LNCaP clone FGC (cell line): ENCODE results near the gene GCKR.
"Not testable (repeated sequence)": the region's sequence is repeated elsewhere in the genome, so short reads cannot be mapped to it uniquely, and the experiment has no call there.

ENCODE experiments used
- DNase-seq: peaks from one replicate; pipeline ENCODE4 v3.0.0-alpha.2; 2011; ENCODE audit warnings: low read depth
- H3K4me3 ChIP-seq: 2 replicates; pipeline ENCODE4 v1.5.1; 2011; ENCODE audit warnings: mild to moderate bottlenecking, low read depth, low read length, control low read depth
- CTCF ChIP-seq: IDR thresholded peaks from 2 replicates; pipeline ENCODE4 v1.5.1; 2012; ENCODE audit warnings: mild to moderate bottlenecking; ENCODE audit not compliant: control insufficient read depth, insufficient read depth; ENCODE audit errors: extremely low read depth

Gene GCKR

DNA sequence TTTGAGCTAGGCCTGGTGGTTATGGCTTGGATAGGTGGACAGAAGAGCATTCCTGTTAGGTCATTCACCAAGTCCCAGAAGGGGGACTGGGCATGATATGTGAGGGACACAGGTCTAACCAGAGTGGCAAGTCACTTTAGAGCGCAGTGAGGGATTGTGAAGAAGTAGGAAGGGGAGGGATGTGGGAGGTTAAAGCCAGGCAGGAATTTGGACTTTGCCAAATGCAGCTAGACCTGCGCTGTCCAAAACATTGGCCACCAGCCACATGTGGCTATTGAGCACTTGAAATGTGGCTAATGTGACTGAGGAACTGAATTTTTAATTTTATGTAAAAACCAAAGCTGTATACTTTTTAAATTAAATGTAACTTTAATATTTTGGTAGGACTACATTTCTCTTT lies 23.7 kb downstream of the GCKR start:
- TF ChIP-seq CTCF: no peak
- no peak for DNase-seq
- H3K4me3 ChIP-seq: no peak overlapping the region

DNA sequence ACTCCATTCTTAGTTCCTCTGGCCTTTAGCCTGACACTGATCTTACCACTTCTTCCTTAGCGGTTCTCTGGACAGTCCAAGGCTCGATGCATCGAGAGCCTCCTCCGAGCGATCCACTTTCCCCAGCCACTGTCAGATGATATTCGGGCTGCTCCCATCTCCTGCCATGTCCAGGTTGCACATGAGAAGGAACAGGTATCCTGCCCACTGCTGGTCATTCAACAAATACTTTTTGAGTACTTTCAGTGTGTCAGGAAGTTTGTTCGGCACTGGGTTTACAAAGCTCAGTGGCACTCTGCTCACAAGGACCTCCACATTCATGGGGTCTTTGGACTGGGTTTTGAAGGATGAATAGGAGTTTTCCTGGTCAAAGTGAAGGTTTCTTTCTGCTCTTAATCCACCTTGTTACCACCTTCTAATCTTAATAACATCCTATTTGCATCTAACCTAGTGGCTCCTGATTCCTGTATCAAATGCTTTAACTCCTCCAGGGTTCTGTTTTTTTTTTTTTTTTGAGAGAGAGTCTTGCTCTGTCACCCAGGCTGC lies 25.8 kb downstream of the GCKR start:
- no peak overlapping the region for H3K4me3 ChIP-seq
- TF ChIP-seq CTCF: no peak
- DNase-seq: no peak

DNA sequence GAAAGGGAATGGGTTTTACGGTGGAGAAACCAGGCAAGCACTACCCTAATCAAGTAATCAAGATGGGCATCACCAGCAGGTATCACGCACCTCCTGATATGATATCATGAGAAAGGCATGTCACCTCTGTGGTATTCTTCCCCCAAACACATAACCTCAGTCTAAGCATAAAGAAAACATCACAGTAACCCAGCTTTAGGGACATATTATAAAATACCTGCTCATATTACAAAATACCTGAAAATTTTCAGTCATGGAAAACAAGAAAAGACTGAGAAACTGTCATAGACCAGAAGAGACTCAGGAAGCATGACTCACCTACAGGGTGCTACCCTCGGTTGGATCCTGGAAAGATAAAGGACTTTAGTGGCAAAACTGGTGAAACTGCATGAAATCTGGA lies 30.5 kb downstream of the GCKR start:
- DNase-seq: no peak
- H3K4me3 ChIP-seq: no peak overlapping the region
- TF ChIP-seq CTCF: no peak

DNA sequence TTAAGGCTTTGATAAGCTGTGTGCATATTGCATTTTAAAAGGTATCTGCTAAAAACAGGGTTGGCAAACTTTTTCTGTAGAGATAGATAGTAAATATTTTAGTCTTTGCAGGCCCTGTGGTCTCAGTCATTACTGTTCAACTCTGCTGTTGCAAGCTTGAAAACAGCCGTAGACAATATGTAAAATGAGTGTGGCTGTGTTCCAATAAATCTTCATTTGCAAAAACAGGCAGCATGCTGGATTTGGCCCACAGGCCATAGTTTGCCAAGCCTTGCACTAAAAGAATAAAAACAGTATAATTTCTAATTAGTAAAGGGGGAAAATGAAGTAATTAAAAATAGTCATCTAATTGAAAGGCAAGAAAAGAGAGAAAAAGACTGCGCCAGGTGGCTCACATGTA lies 35.3 kb downstream of the GCKR start:
- H3K4me3 ChIP-seq: no peak overlapping the region
- no peak for DNase-seq
- no peak for TF ChIP-seq CTCF

GRCh38 chr2:27537287-27537686 lies 40.6 kb downstream of the GCKR start:
- DNase-seq: no peak
- TF ChIP-seq CTCF: no peak
- H3K4me3 ChIP-seq: no peak overlapping the region

DNA sequence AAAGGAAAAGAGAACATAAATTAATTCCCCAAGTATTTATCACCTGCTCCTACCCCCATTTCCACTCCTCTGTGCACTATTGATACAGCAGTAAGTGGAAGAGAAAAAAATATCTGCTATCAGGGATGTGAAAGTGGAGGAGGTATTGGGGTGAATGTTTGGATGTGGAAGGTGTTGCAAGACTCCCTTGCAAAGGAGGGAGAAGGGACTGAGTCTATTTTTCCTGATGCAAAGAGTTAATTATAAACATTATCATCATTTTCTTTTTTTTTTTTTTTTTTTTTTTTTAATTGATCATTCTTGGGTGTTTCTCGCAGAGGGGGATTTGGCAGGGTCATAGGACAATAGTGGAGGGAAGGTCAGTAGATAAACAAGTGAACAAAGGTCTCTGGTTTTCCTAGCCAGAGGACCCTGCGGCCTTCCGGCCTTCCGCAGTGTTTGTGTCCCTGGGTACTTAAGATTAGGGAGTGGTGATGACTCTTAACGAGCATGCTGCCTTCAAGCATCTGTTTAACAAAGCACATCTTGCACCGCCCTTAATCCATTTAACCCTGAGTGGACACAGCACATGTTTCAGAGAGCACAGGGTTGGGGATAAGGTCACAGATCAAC lies 42.3 kb downstream of the GCKR start:
- DNase-seq, H3K4me3 ChIP-seq: not testable (repeated sequence)

DNA sequence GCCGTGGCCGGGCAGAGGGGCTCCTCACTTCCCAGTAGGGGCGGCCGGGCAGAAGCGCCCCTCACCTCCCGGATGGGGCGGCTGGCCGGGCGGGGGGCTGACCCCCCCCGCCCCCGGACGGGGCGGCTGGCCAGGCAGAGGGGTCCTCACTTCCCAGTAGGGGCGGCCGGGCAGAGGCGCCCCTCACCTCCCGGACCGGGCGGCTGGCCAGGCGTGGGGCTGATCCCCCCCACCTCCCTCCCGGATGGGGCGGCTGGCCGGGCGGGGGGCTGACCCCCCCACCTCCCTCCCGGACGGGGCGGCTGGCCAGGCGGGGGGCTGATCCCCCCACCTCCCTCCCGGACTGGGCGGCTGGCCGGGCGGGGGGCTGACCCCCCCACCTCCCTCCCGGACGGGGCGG lies 43.0 kb downstream of the GCKR start:
- DNase-seq: not testable (repeated sequence)

DNA sequence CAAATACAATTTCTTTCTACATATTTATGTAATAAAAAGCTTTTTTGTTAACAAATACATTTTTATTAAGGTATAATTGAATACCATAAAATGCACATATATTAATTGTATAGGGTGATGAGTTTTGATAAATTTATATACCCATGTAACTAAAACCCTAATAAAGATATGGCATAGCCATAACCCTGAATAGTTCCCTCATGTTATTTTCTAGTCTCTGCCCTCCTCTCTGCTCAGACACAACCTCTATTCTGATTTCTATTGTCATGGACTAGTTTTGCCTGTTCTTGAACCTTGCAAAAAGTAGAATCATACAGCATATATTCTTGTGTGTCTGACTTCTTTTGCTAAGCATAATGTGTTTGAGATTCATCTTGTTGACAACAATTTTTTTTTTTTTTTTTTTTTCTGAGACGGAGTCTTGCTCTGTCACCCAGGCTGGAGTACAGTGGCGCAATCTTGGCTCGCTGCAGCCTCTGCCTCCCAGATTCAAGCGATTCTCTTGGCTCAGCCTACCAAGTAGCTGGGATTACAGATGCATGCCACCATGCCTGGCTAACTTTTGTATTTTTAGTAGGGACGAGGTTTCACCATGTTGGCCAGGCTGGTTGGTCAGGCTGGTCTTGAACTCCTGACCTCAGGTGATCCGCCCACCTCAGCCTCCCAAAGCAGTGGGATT lies 47.6 kb downstream of the GCKR start:
- H3K4me3 ChIP-seq: no peak overlapping the region
- no peak for TF ChIP-seq CTCF
- DNase-seq: no peak

More for the DNA sequence above, 43.0 kb downstream of the GCKR start:
- H3K4me3 ChIP-seq: not testable (repeated sequence)
